Measurements from ENCODE around the gene TMC5.
"Not testable (repeated sequence)": the region's sequence is repeated elsewhere in the genome, so short reads cannot be mapped to it uniquely, and the experiment has no call there.

The TMC5 gene

GRCh38 chr16:19417640-19418039 is at the start of gene TMC5:
TMC5 (plus strand) TSS chr16:19417883; CDS start chr16:19440039, 22,156 bp downstream.
- DNase-seq = no peak

- not testable (repeated sequence) for DNase-seq
Measured at GRCh38 chr16:19372541-19372940, 45.1 kb upstream of the TMC5 start.

DNA sequence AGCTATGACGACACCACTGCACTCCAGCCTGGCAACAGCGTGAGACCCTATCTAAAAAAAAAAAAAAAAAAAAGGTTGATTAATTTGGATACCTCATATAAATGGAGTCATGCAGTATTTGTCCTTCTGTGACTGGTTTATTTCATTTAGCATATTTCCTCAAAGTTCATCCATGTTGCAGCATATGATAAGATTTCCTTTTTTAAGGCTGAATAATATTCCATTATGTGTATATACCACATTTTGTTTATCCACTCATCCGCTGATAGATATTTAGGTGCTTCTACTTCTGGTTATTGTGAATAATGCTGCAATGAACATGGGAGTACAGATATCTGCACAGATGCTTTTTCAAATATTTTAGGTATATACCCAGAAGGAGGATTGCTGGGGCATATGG is 43.3 kb upstream of the TMC5 start:
- no peak for DNase-seq

DNA sequence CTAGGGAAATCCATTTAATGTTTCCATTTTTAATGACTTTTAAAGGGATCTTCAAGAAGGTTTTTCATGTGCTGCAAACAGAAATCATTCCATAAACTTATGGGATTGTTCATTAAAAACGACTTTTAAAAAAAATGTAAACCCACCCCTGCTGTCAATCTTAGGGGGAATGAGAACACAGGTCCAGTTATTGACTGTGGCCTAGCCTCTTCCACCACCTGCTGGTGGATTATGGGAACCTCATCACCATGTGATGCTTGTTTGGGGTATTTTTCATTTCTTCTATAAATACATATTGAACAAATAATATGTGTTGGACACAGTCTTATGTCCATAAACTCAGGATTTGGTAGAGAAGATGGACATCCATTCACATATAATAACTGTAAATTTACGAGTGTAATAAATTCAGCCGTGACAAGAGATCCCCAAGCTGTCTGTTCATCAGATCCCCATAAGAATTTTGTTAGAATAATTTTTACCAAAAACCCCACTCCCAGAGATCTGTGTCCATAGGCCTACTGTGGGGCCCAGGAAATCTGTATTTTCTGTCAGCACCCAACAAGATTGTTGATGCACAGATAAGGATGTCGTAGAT is 42.0 kb upstream of the TMC5 start:
- no peak for DNase-seq

GRCh38 chr16:19377864-19378263 is 39.8 kb upstream of the TMC5 start:
- no peak for DNase-seq

- DNase-seq = no peak
Measured at GRCh38 chr16:19378511-19378910, 39.2 kb upstream of the TMC5 start.

GRCh38 chr16:19379838-19380237 is 37.8 kb upstream of the TMC5 start:
- no peak for DNase-seq

GRCh38 chr16:19380328-19380727 is 37.4 kb upstream of the TMC5 start:
- DNase-seq = no peak

DNA sequence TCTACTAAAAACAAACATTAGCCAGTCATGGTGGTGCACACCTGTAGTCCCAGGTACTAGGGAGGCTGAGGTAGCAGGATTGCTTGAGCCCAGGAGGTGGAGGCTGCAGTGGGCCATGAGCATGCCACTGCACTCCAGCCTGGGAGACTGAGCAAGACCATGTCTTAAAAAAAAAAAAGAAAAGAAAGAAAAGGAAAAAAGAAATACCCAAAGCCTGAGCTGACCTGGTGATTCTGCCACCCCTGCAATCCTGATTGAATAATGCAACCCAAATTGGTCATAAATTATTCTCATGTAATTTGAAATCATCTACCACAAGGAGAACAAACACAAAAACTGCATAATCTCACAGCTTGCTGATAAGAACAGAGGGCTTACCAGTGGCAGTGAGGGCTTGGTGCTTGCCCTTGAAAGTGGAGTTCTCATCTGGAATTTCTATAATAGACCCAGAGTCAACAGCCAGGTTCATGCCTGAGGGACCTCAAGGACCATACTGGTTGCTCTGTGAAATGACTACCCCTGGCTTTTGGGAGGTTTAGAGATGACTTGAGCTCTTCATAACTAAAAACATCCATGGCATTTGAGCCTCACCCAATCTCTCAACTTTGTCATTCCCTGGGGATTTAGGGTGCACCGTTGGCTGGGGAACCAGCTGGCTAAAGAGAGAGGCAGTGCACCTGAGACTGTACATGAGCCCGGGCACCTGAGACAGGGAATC is 35.4 kb upstream of the TMC5 start:
- no peak for DNase-seq

GRCh38 chr16:19382887-19383816 is 34.5 kb upstream of the TMC5 start:
- DNase-seq = no peak

DNA sequence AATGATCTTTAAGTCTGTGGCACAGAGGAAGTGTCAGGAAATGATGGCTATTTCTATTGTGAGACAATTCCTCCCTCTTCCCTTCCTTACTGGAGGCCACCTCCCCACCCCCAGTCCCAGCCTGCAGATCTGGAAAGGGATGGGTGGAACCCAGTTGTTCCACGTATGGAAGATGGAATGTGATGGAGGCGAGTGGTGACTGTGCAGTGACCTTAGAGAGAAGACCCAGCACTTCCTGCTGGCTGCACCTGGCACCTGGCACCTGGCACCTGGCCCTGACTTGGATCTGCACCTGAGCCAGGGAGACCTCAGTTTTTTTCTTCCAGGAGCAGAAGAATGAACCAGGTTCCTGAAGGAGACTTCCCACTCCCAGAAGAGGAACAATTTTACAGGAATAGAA is 33.0 kb upstream of the TMC5 start:
- no peak for DNase-seq

GRCh38 chr16:19386525-19386924 is 31.2 kb upstream of the TMC5 start:
- DNase-seq = no peak

DNA sequence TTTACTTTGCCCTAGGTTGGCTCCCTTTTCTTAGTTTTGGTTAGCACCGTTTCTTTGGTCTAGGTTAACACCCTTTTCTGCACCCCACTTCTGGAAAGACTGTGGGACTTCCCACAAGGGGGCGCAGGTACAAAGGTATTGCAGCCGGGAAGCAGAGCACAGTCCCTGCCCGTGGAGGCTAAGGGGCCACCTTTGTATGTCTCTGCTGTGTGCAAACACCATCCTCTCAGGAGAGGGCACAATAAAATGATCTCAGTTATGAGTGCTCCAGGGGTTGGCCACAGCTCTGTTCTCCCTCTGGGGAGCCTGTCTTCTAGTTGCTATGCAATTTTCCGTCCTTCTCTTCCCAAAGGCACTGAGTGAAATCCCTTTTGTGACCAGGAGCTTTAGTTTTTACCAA is 28.4 kb upstream of the TMC5 start:
- no peak for DNase-seq

DNA sequence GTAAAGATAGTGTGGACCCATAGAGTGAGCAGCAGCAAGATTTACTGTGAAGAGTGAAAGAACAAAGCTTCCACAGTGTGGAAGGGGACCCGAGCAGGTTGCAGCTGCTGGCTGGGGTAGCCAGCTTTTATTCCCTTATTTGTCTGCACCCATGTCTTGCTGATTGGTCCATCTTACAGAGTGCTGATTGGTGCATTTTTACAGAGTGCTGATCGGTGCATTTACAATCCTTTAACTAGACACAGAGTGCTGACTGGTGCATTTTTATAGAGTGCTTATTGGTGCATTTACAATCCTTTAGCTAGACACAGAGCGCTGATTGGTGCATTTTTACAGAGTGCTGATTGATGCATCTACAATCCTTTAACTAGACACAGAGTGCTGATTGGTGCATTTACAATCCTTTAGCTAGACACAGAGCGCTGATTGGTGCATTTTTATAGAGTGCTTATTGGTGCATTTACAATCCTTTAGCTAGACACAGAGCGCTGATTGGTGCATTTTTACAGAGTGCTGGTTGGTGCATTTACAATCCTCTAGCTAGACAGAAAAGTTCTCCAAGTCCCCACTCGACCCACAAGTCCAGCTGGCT is 26.4 kb upstream of the TMC5 start:
- not testable (repeated sequence) for DNase-seq

- DNase-seq = no peak
Measured at GRCh38 chr16:19392352-19392751, 25.3 kb upstream of the TMC5 start.

DNA sequence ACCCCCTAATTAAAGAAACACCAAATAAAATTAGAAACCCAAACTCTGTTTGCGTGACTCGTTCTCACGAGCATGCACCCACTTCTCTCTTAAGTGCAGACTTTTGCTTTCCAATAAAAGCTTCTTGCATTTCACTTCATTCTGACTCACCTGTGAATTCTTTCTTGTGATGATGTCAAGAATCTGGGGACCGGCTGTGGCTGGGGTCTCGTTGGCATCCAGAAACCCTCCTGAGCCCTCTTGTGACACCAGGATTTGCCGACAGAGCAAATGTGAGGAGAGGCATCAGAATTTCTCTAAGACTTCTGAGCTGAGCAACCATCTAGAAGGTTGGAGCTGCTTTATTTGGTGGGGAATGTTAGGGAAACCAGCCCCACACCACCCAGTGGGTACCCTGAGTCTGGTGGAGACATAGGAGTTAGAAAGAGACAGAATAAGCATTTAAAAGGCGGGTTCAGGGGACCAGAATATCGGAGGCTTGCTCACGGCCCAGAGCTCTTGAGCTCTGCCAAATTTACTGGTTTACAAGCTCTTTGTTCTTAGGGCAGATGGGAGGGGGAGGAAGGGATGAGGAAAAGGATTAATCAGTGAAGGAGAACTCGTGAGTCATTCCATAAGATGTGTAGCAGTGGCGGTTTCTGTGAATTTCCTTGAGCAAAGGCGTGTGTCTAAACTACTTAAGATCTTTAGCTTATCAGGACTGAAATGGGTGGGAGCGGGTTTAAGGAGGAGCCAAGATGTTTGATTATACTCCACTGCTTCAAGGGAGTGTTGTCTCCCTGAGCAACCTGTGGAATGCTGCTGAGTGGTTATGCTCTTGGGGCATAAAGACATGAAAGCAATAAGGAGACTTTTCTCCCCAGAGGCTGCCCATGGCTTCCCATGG is 24.2 kb upstream of the TMC5 start:
- no peak for DNase-seq

DNA sequence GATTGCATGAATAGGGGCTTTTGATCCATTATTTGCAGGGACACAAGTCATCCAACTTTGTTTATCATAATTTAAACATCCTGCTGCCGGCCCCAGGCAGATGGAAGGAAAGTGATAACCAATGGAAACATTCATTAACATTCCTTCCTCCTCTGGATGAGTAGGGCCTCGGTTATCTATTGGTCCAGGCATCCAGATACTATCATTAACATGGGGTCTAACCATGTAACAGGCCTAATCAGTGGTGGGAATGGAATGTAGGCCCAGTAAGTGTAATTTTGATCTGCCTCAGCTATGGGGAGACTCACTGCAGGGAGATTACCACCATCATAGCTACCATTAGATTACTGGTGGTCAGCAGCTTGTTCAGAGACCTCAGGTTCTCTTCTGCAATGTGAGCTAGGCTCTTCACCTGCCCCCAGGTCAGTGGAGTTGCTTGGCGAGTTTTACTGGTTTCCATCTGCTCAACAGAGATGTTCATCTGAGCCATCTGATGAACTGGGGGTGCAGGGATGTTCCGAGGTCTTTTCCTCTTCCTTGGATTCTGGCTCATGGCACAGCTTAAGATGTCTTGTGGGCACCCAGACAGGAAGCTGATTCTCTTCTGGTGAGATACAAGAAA is 21.9 kb upstream of the TMC5 start:
- not testable (repeated sequence) for DNase-seq

DNA sequence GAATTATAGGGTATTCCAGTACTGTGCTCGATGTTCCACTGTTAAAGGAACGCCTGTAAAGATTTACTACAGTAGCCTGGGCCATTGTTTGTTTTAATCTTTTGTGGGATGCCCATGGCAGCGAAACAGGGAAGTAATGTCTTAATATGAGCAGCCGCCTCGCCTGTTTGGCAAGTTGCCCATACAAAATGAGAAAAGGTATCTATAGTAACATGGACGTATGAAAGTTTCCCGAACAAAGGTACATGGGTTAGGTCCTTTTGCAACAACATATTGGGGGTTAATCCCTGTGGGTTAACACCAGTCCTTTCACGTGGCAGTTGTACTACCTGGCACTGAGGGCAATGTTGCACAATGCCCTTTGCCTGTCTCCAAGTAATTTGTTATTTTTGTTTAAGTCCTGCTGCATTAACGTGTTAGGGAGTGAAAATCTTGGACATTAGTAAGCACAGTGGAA is 21.1 kb upstream of the TMC5 start:
- DNase-seq = no peak

GRCh38 chr16:19397373-19397772 is 20.3 kb upstream of the TMC5 start:
- DNase-seq = not testable (repeated sequence)

DNA sequence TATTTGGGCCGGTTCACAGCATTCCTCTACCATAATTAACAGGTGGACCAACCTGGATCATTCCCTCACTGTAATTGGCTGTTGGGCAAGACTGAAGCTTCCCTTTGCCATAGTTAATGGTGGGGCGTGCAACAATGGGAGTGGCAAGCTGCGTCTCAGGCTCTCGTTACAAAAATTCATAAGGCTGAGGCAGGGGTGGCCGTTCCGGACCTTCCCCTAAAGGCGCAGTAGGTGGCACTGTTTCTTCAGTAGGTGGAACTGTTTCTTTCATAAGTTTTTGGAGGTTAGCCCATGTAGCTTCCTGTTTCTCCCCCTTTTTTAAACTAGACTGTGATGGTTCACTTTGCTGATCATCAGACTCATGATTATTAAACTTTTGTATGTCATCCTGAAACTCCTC is 17.0 kb upstream of the TMC5 start:
- no peak for DNase-seq

GRCh38 chr16:19406891-19407491 is 10.7 kb upstream of the TMC5 start:
- DNase-seq = no peak

Measured in amniotic stem cell (primary cell).